Natural killer cell (primary cell): Measurements from ENCODE around the gene STARD7. TPM values are rescaled to one million over a fixed set of nuclear protein-coding genes. Genes with fewer than 3 reads are reported as not detected.

Experiments used
- ATAC-seq, 3 donors: fragments of 150-1000 bp in 2 of 3; fragments of 200-7000 bp in 1 of 3; cut with Tn5 transposase; 1 replicate in 1 of 3; 2 replicates in 2 of 3; pipeline ENCODE4 v1.10.0; 2021; ENCODE audit warnings: mild to moderate bottlenecking in 2 of 3, moderate library complexity in 2 of 3
- DNase-seq, 2 donors: peaks; one replicate each; pipeline versions ENCODE4 v3.0.0 to v3.0.0-alpha.2; 2013 to 2021; ENCODE audit warnings: mixed read lengths in 1 of 2
- H3K27ac ChIP-seq: one replicate; pipeline ENCODE4 v1.5.1; 2013; ENCODE audit warnings: mild to moderate bottlenecking, low read length
- H3K27me3 ChIP-seq: one replicate; pipeline ENCODE4 v1.6.1; 2013; ENCODE audit warnings: low read length; ENCODE audit not compliant: control insufficient read depth, insufficient read depth
- H3K36me3 ChIP-seq: one replicate; pipeline ENCODE4 v1.6.1; 2013; ENCODE audit warnings: low read length; ENCODE audit not compliant: control insufficient read depth, insufficient read depth
- H3K4me1 ChIP-seq: one replicate; pipeline ENCODE4 v1.6.1; 2013; ENCODE audit warnings: low read length; ENCODE audit not compliant: control insufficient read depth, insufficient read depth
- H3K4me3 ChIP-seq: one replicate; pipeline ENCODE4 v1.5.1; 2013; ENCODE audit warnings: low read length
- H3K9me3 ChIP-seq: one replicate; pipeline ENCODE4 v1.6.1; 2013; ENCODE audit warnings: low read length; ENCODE audit not compliant: control insufficient read depth, insufficient read depth
- H3K27ac Mint-ChIP-seq, 2 donors: one replicate each; pipeline ENCODE4 v1.8.0; 2022; ENCODE audit warnings: mild to moderate bottlenecking in 2 of 2, mixed read lengths in 2 of 2, moderate library complexity in 1 of 2
- H3K27me3 Mint-ChIP-seq, 2 donors: one replicate each; pipeline ENCODE4 v1.8.0; 2022; ENCODE audit warnings: low read depth in 2 of 2, mixed read lengths in 2 of 2
- H3K36me3 Mint-ChIP-seq: one replicate; pipeline ENCODE4 v1.8.0; 2022; ENCODE audit warnings: mixed read lengths
- H3K4me1 Mint-ChIP-seq, 2 donors: one replicate each; pipeline ENCODE4 v1.8.0; 2022; ENCODE audit warnings: mixed read lengths in 2 of 2
- H3K4me3 Mint-ChIP-seq: one replicate; pipeline ENCODE4 v1.8.0; 2022; ENCODE audit warnings: mild to moderate bottlenecking, moderate library complexity, mixed read lengths
- H3K9me3 Mint-ChIP-seq, 2 donors: one replicate each; pipeline ENCODE4 v1.8.0; 2022; ENCODE audit warnings: mixed read lengths in 2 of 2
- WGBS: methylation state at CpG from one replicate; pipeline ENCODE4 v1.1.7; 2013; ENCODE audit warnings: missing lambda C conversion rate; ENCODE audit not compliant: insufficient coverage; 5-methylcytosine and 5-hydroxymethylcytosine counted together
- intact Hi-C: fragments of 100-400 bp; cut with micrococcal nuclease; formaldehyde crosslinking; loops from one replicate; pipeline ENCODE4 v1.14.2; 2022
- total RNA-seq, 4 donors: library from RNA; stranded (reverse); fragments of 120-200 nt in 1 of 4; gene quantifications; one replicate each; pipeline versions ENCODE4 v1.2.3 to v1.2.4, GENCODE V29; 2013 to 2022
- TF ChIP-seq, protein P1 (sequence below): fragments of 200-600 bp; IDR thresholded peaks from one replicate; pipeline ENCODE4 v1.8.0; 2022; ENCODE audit warnings: antibody characterized with exemption

STARD7 gene
- total RNA-seq, 3 donors from 2014 or later (not counting 1 experiment from before 2014, with no cell fraction given) = 62.6 to 106 (median 86.1) TPM

DNA sequence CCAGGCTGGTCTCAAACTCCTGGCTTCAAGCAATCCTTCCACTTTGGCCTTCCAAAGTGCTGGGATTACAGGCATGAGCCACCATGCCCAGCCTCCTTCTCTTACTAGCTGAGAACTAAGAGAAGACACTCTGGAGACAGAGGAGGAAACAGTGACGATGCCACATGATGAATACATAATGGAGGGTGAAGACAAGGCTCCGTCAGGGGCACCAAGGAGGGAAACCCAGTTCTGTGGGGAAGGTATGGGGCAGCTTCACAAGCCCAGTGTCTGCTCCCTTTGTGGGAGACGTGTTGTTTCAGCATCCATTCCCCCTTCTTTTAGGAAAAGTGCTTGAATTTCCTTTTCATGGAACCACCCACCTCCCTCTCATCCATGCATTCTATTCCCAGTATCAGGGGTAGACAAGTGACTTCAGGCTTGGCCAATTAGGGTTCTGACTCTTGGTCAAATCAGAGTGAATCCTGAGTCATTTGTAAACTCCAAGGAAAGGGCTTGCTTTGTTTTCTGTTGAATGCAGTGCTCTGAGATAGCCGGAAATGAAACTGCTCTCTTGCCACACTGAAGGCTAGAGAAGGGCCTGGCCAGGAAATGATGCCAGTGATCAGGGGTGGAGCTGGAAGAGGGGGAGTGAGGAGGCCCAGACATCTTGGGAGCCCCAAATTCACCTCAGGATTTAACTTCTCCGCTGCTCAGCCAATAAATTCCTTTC, 33.4 kb upstream of the STARD7 start:
- TF ChIP-seq, protein P1, sequence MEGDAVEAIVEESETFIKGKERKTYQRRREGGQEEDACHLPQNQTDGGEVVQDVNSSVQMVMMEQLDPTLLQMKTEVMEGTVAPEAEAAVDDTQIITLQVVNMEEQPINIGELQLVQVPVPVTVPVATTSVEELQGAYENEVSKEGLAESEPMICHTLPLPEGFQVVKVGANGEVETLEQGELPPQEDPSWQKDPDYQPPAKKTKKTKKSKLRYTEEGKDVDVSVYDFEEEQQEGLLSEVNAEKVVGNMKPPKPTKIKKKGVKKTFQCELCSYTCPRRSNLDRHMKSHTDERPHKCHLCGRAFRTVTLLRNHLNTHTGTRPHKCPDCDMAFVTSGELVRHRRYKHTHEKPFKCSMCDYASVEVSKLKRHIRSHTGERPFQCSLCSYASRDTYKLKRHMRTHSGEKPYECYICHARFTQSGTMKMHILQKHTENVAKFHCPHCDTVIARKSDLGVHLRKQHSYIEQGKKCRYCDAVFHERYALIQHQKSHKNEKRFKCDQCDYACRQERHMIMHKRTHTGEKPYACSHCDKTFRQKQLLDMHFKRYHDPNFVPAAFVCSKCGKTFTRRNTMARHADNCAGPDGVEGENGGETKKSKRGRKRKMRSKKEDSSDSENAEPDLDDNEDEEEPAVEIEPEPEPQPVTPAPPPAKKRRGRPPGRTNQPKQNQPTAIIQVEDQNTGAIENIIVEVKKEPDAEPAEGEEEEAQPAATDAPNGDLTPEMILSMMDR = no peak
- ATAC-seq = peak; percentile 94 to 97 (median 95)

DNA sequence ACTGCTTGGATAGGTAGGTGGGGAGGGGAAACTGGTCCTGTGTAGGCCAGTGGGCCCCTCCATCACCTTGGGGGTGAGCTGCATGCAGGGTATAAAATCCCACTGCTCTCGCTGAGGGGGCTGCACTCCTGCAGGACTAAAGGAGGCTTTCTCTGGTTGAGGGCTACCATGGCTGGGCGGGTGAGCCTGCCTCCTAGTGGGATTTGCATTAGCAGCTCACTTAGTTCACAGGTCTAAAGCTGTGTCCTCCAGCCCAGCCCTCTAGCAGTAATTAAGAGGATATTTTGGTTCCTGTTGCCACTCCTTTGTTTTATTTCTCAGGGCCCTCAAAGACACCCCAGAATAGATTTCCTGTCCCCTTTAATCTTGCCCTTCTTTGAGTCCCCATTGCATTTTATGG, 32.6 kb upstream of the STARD7 start:
- H3K27me3 Mint-ChIP-seq = no peaks in the 10 kb centered on the region
- TF ChIP-seq, protein P1 = no peak
- H3K4me3 Mint-ChIP-seq = peak overlapping the region; percentile 67
- peak overlapping the region; percentile 93 to 94 for H3K27ac Mint-ChIP-seq
- intact Hi-C loops = no loop called here
- Histone ChIP-seq H3K9me3 (no peaks in the 10 kb centered on the region), H3K4me1 (peaks cover 37% of the 10 kb centered on the region), H3K27me3 (no peaks in the 10 kb centered on the region), H3K4me3 (no peak overlapping the region), H3K36me3 (no peaks in the 10 kb centered on the region), H3K27ac (peak overlapping the region; percentile 84)
- peaks cover 21 to 25% of the 10 kb centered on the region in 2 donors for H3K4me1 Mint-ChIP-seq
- no peak for ATAC-seq
- H3K36me3 Mint-ChIP-seq = no peaks in the 10 kb centered on the region
- no peaks in the 10 kb centered on the region for H3K9me3 Mint-ChIP-seq
- no peak for DNase-seq
- 91% methylated on average over 2 of the region's 2 CpGs for WGBS

More for the DNA sequence above, 33.4 kb upstream of the STARD7 start:
- H3K36me3 ChIP-seq = no peaks in the 10 kb centered on the region
- peaks cover 46% of the 10 kb centered on the region for H3K4me1 ChIP-seq
- peak overlapping the region; percentile 84 for H3K27ac ChIP-seq
- no peaks in the 10 kb centered on the region for H3K36me3 Mint-ChIP-seq
- no peaks in the 10 kb centered on the region for H3K27me3 ChIP-seq
- no peak overlapping the region for H3K4me3 ChIP-seq
- peak; percentile 28 to 72 for DNase-seq
- H3K9me3 Mint-ChIP-seq = no peaks in the 10 kb centered on the region
- intact Hi-C loops = no loop called here
- H3K4me1 Mint-ChIP-seq = peaks cover 26 to 34% of the 10 kb centered on the region in 2 donors
- no peaks in the 10 kb centered on the region for H3K9me3 ChIP-seq
- H3K27me3 Mint-ChIP-seq = no peaks in the 10 kb centered on the region
- 21% methylated on average over 4 of the region's 5 CpGs for WGBS
- peak overlapping the region; percentile 67 for H3K4me3 Mint-ChIP-seq
- peak overlapping the region; percentile 93 to 94 for H3K27ac Mint-ChIP-seq

DNA sequence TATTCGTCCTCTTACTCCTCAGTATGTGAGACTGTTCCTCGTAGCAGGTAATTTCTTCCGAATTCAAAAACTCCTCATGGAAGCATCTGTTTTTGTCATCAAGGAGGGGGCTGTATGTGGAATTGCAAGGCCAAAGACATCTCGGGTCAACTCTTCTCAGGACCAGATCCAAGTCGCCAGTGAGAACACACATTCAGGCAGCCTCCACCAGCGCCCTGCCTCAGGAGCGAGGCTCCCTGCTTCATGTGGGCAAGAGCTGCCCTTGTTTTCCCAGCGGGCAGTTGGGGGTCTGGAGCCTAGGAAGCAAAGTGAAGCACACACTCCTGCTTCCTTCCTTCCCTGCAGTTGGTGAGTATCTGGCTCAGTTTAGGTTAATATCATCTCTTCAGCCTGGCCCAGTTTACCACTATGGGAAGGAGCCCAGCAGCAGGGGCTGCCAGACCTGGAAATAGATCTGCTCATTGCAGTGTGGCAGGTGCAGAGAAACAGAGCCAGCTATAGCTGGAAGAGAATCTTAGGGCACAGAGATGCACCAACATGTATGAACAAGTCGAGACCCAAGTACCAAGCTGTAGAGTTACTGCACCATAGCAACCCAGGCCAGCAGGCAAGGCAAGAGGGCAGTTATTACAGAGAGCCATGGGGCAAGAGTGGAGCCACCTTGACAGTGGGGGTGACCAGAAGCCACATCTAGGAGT, 31.9 kb upstream of the STARD7 start:
- intact Hi-C loops = no loop called here
- Histone ChIP-seq H3K27me3 (no peaks in the 10 kb centered on the region), H3K27ac (no peak overlapping the region), H3K4me1 (peaks cover 32% of the 10 kb centered on the region), H3K36me3 (no peaks in the 10 kb centered on the region), H3K4me3 (no peak overlapping the region), H3K9me3 (no peaks in the 10 kb centered on the region)
- peak overlapping the region; percentile 29 to 93 for H3K27ac Mint-ChIP-seq
- ATAC-seq = no peak
- no peaks in the 10 kb centered on the region for H3K36me3 Mint-ChIP-seq
- TF ChIP-seq, protein P1 = no peak
- H3K4me3 Mint-ChIP-seq = no peak overlapping the region
- peaks cover 16 to 20% of the 10 kb centered on the region in 2 donors for H3K4me1 Mint-ChIP-seq
- H3K9me3 Mint-ChIP-seq = no peaks in the 10 kb centered on the region
- DNase-seq = no peak
- 95% methylated on average over 9 of the region's 9 CpGs for WGBS
- no peaks in the 10 kb centered on the region for H3K27me3 Mint-ChIP-seq
